HepG2 (cell line): ENCODE measurements around the gene ANO1.

Source experiments
- ATF2 ChIP-seq: sonication (generic); formaldehyde crosslinking; IDR thresholded peaks from 2 replicates; pipeline ENCODE4 v1.4.0; 2020; ENCODE audit warnings: missing genetic modification reagents
- BHLHE40 ChIP-seq: IDR thresholded peaks from 2 replicates; pipeline ENCODE4 v1.6.1; 2011; ENCODE audit warnings: low read length, improper control_type of control experiment
- EHMT2 ChIP-seq: fragments of 200-600 bp; sonication (generic); IDR thresholded peaks from 2 replicates; pipeline ENCODE4 v1.7.0; 2017; ENCODE audit warnings: antibody characterized with exemption, low read depth, low read length, borderline replicate concordance
- GABPA ChIP-seq, 2 experiments: IDR thresholded peaks; 2 replicates each; pipeline ENCODE4 v1.6.1; 2011 to 2016; ENCODE audit warnings: low read depth in 2 of 2, low read length in 1 of 2, missing biosample characterization in 1 of 2, missing genetic modification characterization in 1 of 2
- KAT8 ChIP-seq: IDR thresholded peaks from 2 replicates; pipeline ENCODE4 v1.6.1; 2016; ENCODE audit warnings: missing genetic modification reagents, missing compliant biosample characterization
- POLR2A ChIP-seq, 2 experiments: IDR thresholded peaks; 2 replicates each; pipeline ENCODE4 v1.6.1; 2011; ENCODE audit warnings: low read depth in 2 of 2, low read length in 2 of 2, mild to moderate bottlenecking in 1 of 2, moderate library complexity in 1 of 2; ENCODE audit not compliant: insufficient read depth in 1 of 2
- RORA ChIP-seq: sonication (generic); formaldehyde crosslinking; IDR thresholded peaks from 2 replicates; pipeline ENCODE4 v1.5.0; 2020; ENCODE audit warnings: mild to moderate bottlenecking, missing genetic modification reagents, moderate library complexity
- ZNF556 ChIP-seq: sonication (generic); formaldehyde crosslinking; IDR thresholded peaks from 2 replicates; pipeline ENCODE4 v1.4.0; 2020; ENCODE audit warnings: mild to moderate bottlenecking, missing genetic modification reagents, borderline replicate concordance
- TF ChIP-seq, protein P1 (sequence below): sonication (generic); formaldehyde crosslinking; conservative IDR thresholded peaks from 2 replicates; pipeline ENCODE4 v1.4.0; 2020; ENCODE audit warnings: missing genetic modification reagents
- TF ChIP-seq, protein P2 (sequence below): sonication (generic); formaldehyde crosslinking; IDR thresholded peaks from 2 replicates; pipeline ENCODE4 v1.5.0; 2020; ENCODE audit warnings: mild to moderate bottlenecking, missing genetic modification reagents, moderate library complexity

- TF ChIP-seq ATF2 (no peak), RORA (CRISPR knock-in tag) (no peak), POLR2A (IDR thresholded peaks at IDR 0.05; ENCODE audit: insufficient read depth in 1 of 2, low read depth in 2 of 2, low read length in 2 of 2) (no peak), EHMT2 (no peak), GABPA (IDR thresholded peaks at IDR 0.05; ENCODE audit: low read depth, low read length) (no peak), GABPA (CRISPR knock-in tag; IDR thresholded peaks at IDR 0.05; ENCODE audit: low read depth) (no peak), KAT8 (no peak), ZNF556 (CRISPR knock-in tag) (no peak), BHLHE40 (no peak)
- TF ChIP-seq, protein P1, sequence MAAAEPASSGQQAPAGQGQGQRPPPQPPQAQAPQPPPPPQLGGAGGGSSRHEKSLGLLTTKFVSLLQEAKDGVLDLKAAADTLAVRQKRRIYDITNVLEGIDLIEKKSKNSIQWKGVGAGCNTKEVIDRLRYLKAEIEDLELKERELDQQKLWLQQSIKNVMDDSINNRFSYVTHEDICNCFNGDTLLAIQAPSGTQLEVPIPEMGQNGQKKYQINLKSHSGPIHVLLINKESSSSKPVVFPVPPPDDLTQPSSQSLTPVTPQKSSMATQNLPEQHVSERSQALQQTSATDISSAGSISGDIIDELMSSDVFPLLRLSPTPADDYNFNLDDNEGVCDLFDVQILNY (CRISPR knock-in tag), result no peak
- TF ChIP-seq, protein P2, sequence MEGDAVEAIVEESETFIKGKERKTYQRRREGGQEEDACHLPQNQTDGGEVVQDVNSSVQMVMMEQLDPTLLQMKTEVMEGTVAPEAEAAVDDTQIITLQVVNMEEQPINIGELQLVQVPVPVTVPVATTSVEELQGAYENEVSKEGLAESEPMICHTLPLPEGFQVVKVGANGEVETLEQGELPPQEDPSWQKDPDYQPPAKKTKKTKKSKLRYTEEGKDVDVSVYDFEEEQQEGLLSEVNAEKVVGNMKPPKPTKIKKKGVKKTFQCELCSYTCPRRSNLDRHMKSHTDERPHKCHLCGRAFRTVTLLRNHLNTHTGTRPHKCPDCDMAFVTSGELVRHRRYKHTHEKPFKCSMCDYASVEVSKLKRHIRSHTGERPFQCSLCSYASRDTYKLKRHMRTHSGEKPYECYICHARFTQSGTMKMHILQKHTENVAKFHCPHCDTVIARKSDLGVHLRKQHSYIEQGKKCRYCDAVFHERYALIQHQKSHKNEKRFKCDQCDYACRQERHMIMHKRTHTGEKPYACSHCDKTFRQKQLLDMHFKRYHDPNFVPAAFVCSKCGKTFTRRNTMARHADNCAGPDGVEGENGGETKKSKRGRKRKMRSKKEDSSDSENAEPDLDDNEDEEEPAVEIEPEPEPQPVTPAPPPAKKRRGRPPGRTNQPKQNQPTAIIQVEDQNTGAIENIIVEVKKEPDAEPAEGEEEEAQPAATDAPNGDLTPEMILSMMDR (CRISPR knock-in tag), result no peak
Observed at GRCh38 chr11:70048279-70049024, 29.7 kb upstream of the ANO1 start.
